ENCODE data around the gene CDH4.

The CDH4 gene

DNA sequence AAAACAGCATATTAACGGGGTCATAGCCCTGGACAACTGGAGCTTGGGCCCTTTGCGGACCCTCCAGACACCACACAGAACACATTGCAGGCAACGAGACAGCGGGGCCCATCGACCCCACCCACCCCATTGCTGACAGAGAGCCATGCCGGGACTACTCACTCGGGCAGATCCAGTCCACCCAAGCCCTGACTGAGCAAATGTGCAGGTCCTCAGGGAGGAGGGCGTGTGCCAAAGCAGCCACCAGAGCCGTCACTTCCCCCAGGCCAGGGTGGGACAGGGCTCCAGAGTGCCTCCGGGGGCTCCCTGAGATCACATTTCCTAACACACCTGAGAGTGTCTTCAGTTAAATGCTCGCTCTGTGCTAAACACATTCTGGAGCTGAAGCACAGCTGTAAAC lies 114.9 kb downstream of the CDH4 start:
- Histone ChIP-seq H3K27me3 (ENCODE audit: control insufficient read depth in 1 of 2, insufficient read depth in 2 of 2, low read length in 2 of 2) (no peaks in the 10 kb centered on the region), H3K9ac (ENCODE audit: low read depth in 1 of 2, low read length in 2 of 2) (no peak overlapping the region), H3K27ac (ENCODE audit: low read depth, low read length) (no peak overlapping the region), H3K36me3 (ENCODE audit: control insufficient read depth in 1 of 2, insufficient read depth in 2 of 2, low read length in 2 of 2) (no peaks in the 10 kb centered on the region), H3K9me3 (ENCODE audit: control insufficient read depth in 1 of 2, low read length in 2 of 2) (no peaks in the 10 kb centered on the region), H3K4me3 (ENCODE audit: low read depth in 1 of 2, low read length in 2 of 2) (no peak overlapping the region), H3K4me1 (ENCODE audit: control insufficient read depth in 1 of 2, insufficient read depth in 2 of 2, low read length in 2 of 2) (no peaks in the 10 kb centered on the region)

DNA sequence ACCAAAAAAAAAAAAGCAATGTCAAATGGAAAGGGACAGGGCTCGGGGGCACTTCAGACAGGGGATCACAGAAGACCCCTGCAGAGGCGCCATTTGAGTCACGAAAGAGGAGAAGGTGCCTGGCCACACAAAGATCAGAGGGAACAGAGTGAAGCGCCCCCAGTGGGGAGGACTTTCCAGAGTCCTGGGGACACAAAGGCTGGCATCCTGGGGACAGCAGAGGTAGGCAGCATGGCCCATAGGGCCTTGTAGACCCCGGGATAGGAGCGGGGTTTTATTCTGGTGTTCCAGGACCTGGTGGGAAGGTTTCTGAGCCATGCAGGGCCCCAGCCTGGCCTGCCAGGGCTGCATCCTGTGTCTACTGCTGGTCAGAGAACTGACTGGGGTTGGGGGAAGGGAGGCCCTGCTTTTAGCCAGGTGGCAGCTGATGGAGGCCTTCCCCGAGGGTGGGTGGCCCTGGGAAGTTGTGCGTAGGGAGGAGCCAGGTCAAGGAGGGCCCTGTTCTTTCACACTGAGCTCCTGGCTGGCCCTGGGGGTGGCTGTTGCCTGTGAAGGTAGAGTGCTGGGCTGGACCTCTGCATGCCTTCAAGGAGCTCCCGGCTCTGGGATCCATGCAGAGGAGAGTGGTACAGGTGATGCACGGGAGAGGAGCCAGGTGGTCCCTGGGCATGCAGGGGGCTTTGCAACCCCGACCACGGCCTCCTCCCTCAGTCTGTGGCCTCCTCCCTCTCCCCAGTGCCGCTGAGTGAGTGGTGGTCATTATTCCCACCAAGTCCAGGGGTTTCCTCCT lies 117.9 kb downstream of the CDH4 start:
- H3K36me3 ChIP-seq (ENCODE audit: control insufficient read depth in 1 of 2, insufficient read depth in 2 of 2, low read length in 2 of 2) = no peaks in the 10 kb centered on the region
- no peak overlapping the region for H3K9ac ChIP-seq (ENCODE audit: low read depth in 1 of 2, low read length in 2 of 2)
- H3K4me1 ChIP-seq (ENCODE audit: control insufficient read depth in 1 of 2, insufficient read depth in 2 of 2, low read length in 2 of 2) = no peaks in the 10 kb centered on the region
- no peaks in the 10 kb centered on the region for H3K9me3 ChIP-seq (ENCODE audit: control insufficient read depth in 1 of 2, low read length in 2 of 2)
- H3K4me3 ChIP-seq (ENCODE audit: low read depth in 1 of 2, low read length in 2 of 2) = no peak overlapping the region
- H3K27ac ChIP-seq (ENCODE audit: low read depth, low read length) = no peak overlapping the region
- no peaks in the 10 kb centered on the region for H3K27me3 ChIP-seq (ENCODE audit: control insufficient read depth in 1 of 2, insufficient read depth in 2 of 2, low read length in 2 of 2)

- H3K9ac ChIP-seq (ENCODE audit: low read depth in 1 of 2, low read length in 2 of 2) = no peak overlapping the region
- H3K27me3 ChIP-seq (ENCODE audit: control insufficient read depth in 1 of 2, insufficient read depth in 2 of 2, low read length in 2 of 2) = no peaks in the 10 kb centered on the region
- H3K9me3 ChIP-seq (ENCODE audit: control insufficient read depth in 1 of 2, low read length in 2 of 2) = peaks cover under 1 to 3% of the 10 kb centered on the region in 2 donors
- no peaks in the 10 kb centered on the region for H3K4me1 ChIP-seq (ENCODE audit: control insufficient read depth in 1 of 2, insufficient read depth in 2 of 2, low read length in 2 of 2)
- no peaks in the 10 kb centered on the region for H3K36me3 ChIP-seq (ENCODE audit: control insufficient read depth in 1 of 2, insufficient read depth in 2 of 2, low read length in 2 of 2)
- H3K27ac ChIP-seq (ENCODE audit: low read depth, low read length) = no peak overlapping the region
- H3K4me3 ChIP-seq (ENCODE audit: low read depth in 1 of 2, low read length in 2 of 2) = no peak overlapping the region
Measured at GRCh38 chr20:61370841-61371303, 118.8 kb downstream of the CDH4 start.

DNA sequence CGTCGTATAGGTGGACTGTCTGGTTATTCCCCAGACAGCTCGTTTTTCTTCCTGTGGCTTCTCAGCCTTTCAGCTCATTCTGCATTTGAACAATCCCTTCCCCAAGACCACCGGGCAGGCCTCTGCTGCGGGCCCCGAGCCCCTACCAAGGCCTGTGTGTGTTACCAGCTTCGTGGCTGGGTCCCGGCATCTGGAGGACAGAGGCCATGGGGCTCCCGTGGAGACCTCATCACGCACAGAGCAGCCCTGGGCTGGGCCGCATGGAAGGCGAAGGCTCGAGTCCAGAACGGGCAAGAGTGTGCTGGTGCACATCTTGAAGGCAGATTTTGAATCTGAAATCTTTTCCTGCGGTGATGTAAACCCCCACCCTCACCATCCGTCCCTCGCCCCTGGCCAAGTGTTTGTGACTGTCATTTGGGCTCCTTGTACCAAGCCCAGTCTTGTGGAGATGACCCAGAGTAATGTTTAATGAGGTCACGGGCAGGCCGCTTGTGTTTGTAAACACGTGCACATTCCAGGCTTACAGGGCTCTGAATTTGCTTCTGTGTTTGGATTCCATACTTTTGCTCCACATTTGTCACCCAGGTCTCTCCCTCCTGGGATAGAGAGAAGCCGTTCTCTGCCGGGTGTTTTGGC lies 119.6 kb downstream of the CDH4 start:
- no peaks in the 10 kb centered on the region for H3K36me3 ChIP-seq (ENCODE audit: control insufficient read depth in 1 of 2, insufficient read depth in 2 of 2, low read length in 2 of 2)
- H3K9ac ChIP-seq (ENCODE audit: low read depth in 1 of 2, low read length in 2 of 2) = no peak overlapping the region
- no peaks in the 10 kb centered on the region for H3K27me3 ChIP-seq (ENCODE audit: control insufficient read depth in 1 of 2, insufficient read depth in 2 of 2, low read length in 2 of 2)
- H3K4me3 ChIP-seq (ENCODE audit: low read depth in 1 of 2, low read length in 2 of 2) = no peak overlapping the region
- H3K4me1 ChIP-seq (ENCODE audit: control insufficient read depth in 1 of 2, insufficient read depth in 2 of 2, low read length in 2 of 2) = no peaks in the 10 kb centered on the region
- H3K9me3 ChIP-seq (ENCODE audit: control insufficient read depth in 1 of 2, low read length in 2 of 2) = peaks cover 4 to 5% of the 10 kb centered on the region in 2 donors
- H3K27ac ChIP-seq (ENCODE audit: low read depth, low read length) = no peak overlapping the region

DNA sequence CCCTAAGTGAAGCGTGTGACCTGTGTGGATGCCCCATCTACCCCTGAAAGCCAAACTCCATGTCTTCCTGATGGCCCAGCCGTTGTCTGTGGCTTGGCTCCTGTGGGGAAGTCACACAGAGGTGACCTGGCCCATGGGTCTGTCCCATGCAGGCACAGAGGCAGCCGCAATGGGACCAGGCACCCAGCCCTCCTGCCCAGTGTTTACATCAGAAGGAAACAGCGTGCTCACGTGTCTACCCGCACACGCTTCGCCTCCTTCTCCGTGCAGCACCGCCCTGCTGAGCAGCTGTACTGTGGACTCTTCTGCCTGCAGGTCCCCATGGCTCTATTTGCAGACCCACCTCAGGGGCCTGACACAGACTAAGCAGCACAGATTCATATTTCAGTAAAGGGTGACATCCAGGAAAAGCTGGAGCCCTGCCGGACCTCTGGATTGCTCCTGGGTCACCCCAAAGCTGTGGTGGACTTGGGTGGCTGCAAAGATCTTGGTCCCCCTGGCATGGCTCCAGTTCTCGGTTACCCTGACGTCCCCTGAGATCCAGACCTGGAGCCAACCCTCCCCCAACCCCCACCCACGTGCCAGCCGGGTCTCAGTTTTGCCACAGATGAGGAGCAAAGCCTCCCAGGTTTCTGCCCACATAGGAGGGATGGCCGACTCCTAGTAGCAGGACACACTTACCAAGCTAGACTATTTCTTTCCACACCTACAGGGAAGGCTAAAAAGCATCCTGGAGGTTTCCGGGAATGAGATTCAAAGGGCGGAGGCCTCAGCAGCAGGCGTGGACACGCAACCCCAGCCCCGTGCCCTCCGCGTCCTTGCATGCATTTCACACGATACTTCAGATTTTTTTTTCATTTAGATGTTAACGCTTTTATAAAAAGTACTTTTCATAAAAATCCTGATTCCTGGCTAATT lies 120.3 kb downstream of the CDH4 start:
- peaks cover 4 to 5% of the 10 kb centered on the region in 2 donors for H3K9me3 ChIP-seq (ENCODE audit: control insufficient read depth in 1 of 2, low read length in 2 of 2)
- no peaks in the 10 kb centered on the region for H3K36me3 ChIP-seq (ENCODE audit: control insufficient read depth in 1 of 2, insufficient read depth in 2 of 2, low read length in 2 of 2)
- H3K27me3 ChIP-seq (ENCODE audit: control insufficient read depth in 1 of 2, insufficient read depth in 2 of 2, low read length in 2 of 2) = no peaks in the 10 kb centered on the region
- no peaks in the 10 kb centered on the region for H3K4me1 ChIP-seq (ENCODE audit: control insufficient read depth in 1 of 2, insufficient read depth in 2 of 2, low read length in 2 of 2)
- H3K27ac ChIP-seq (ENCODE audit: low read depth, low read length) = no peak overlapping the region
- H3K9ac ChIP-seq (ENCODE audit: low read depth in 1 of 2, low read length in 2 of 2) = no peak overlapping the region
- H3K4me3 ChIP-seq (ENCODE audit: low read depth in 1 of 2, low read length in 2 of 2) = no peak overlapping the region

GRCh38 chr20:61373055-61373399 lies 121.0 kb downstream of the CDH4 start:
- H3K4me1 ChIP-seq (ENCODE audit: control insufficient read depth in 1 of 2, insufficient read depth in 2 of 2, low read length in 2 of 2) = no peaks in the 10 kb centered on the region
- H3K9ac ChIP-seq (ENCODE audit: low read depth in 1 of 2, low read length in 2 of 2) = no peak overlapping the region
- no peak overlapping the region for H3K4me3 ChIP-seq (ENCODE audit: low read depth in 1 of 2, low read length in 2 of 2)
- no peaks in the 10 kb centered on the region for H3K36me3 ChIP-seq (ENCODE audit: control insufficient read depth in 1 of 2, insufficient read depth in 2 of 2, low read length in 2 of 2)
- H3K9me3 ChIP-seq (ENCODE audit: control insufficient read depth in 1 of 2, low read length in 2 of 2) = peaks cover 4 to 5% of the 10 kb centered on the region in 2 donors
- no peaks in the 10 kb centered on the region for H3K27me3 ChIP-seq (ENCODE audit: control insufficient read depth in 1 of 2, insufficient read depth in 2 of 2, low read length in 2 of 2)
- H3K27ac ChIP-seq (ENCODE audit: low read depth, low read length) = no peak overlapping the region

DNA sequence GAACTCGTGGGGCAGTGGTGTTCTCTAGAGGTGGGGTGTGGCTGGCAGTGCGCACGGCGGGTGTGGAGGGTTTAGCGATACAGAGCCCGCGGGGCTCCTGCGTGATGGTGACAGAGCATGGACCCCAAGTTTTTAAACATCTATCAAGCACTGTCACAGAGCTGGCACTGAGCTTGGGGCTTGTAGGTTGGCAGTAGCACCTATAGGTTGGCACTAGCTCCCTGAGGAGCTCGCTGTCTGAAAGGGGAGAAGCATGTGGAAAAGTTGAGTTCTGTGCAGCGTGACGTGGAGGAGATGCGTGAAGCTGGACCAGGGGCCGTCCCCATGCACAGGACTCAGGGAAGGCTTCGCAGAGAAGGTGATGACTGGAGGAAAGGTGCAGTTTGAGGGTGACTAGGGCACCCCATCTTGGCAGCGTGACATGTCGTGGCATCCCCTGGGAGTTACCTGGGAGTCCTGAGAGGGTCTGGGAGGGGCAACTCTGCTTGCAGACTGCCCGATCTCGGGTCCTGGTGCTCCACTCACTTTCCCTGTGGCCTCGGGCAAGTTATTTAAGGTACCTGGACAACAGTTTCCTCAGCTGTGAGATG lies 122.0 kb downstream of the CDH4 start:
- no peak overlapping the region for H3K9ac ChIP-seq (ENCODE audit: low read depth in 1 of 2, low read length in 2 of 2)
- H3K36me3 ChIP-seq (ENCODE audit: control insufficient read depth in 1 of 2, insufficient read depth in 2 of 2, low read length in 2 of 2) = no peaks in the 10 kb centered on the region
- H3K4me3 ChIP-seq (ENCODE audit: low read depth in 1 of 2, low read length in 2 of 2) = no peak overlapping the region
- no peaks in the 10 kb centered on the region for H3K4me1 ChIP-seq (ENCODE audit: control insufficient read depth in 1 of 2, insufficient read depth in 2 of 2, low read length in 2 of 2)
- H3K27me3 ChIP-seq (ENCODE audit: control insufficient read depth in 1 of 2, insufficient read depth in 2 of 2, low read length in 2 of 2) = no peaks in the 10 kb centered on the region
- no peak overlapping the region for H3K27ac ChIP-seq (ENCODE audit: low read depth, low read length)
- peaks cover 4 to 14% of the 10 kb centered on the region in 2 donors for H3K9me3 ChIP-seq (ENCODE audit: control insufficient read depth in 1 of 2, low read length in 2 of 2)

GRCh38 chr20:61376541-61377240 lies 124.6 kb downstream of the CDH4 start:
- no peaks in the 10 kb centered on the region for H3K36me3 ChIP-seq (ENCODE audit: control insufficient read depth in 1 of 2, insufficient read depth in 2 of 2, low read length in 2 of 2)
- H3K27ac ChIP-seq (ENCODE audit: low read depth, low read length) = no peak overlapping the region
- no peak overlapping the region for H3K4me3 ChIP-seq (ENCODE audit: low read depth in 1 of 2, low read length in 2 of 2)
- H3K9ac ChIP-seq (ENCODE audit: low read depth in 1 of 2, low read length in 2 of 2) = no peak overlapping the region
- peaks cover 4 to 16% of the 10 kb centered on the region in 2 donors for H3K9me3 ChIP-seq (ENCODE audit: control insufficient read depth in 1 of 2, low read length in 2 of 2)
- no peaks in the 10 kb centered on the region for H3K27me3 ChIP-seq (ENCODE audit: control insufficient read depth in 1 of 2, insufficient read depth in 2 of 2, low read length in 2 of 2)
- no peaks in the 10 kb centered on the region for H3K4me1 ChIP-seq (ENCODE audit: control insufficient read depth in 1 of 2, insufficient read depth in 2 of 2, low read length in 2 of 2)

DNA sequence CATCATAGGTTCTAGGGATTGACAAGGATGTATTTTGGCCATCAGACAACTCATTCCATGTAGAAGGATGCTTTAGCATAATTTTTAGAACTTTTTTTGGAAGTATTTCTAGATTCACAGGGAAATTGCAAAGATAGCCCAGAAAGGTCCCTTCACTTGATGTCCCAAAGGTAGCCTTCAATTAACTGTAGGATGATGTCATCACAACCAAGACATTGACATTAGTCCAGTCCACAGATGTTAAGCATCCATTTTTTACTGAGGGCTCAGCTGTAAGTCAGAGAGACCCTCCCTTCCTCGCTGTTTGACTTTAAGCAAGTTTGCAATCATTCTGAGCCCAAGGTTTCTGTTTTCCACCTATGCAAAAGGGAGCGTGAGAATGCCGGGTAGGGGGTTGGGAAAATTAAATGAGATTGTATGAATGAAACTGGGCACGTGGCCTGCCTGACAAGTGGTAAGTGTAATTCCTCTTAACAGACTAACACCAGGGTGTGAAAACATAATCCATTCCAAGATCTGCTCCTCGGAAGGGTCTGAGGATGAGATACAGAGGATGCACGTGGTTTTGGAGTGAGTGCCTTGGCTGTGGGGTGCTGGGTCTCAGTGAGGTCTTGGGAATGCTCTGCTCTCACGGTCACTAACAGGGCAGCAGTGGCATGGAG lies 126.8 kb downstream of the CDH4 start:
- no peaks in the 10 kb centered on the region for H3K36me3 ChIP-seq (ENCODE audit: control insufficient read depth in 1 of 2, insufficient read depth in 2 of 2, low read length in 2 of 2)
- H3K4me3 ChIP-seq (ENCODE audit: low read depth in 1 of 2, low read length in 2 of 2) = no peak overlapping the region
- H3K9ac ChIP-seq (ENCODE audit: low read depth in 1 of 2, low read length in 2 of 2) = no peak overlapping the region
- H3K9me3 ChIP-seq (ENCODE audit: control insufficient read depth in 1 of 2, low read length in 2 of 2) = peaks cover 4 to 19% of the 10 kb centered on the region in 2 donors
- no peak overlapping the region for H3K27ac ChIP-seq (ENCODE audit: low read depth, low read length)
- no peaks in the 10 kb centered on the region for H3K27me3 ChIP-seq (ENCODE audit: control insufficient read depth in 1 of 2, insufficient read depth in 2 of 2, low read length in 2 of 2)
- no peaks in the 10 kb centered on the region for H3K4me1 ChIP-seq (ENCODE audit: control insufficient read depth in 1 of 2, insufficient read depth in 2 of 2, low read length in 2 of 2)
